Suprapubic skin (tissue), 4 donors: ENCODE results near the gene SYCE3. TPM values are rescaled to one million over a fixed set of nuclear protein-coding genes. Genes with fewer than 3 reads are reported as not detected.

Experiments
- DNase-seq, 2 donors: peaks; one replicate each; pipeline ENCODE4 v3.0.0-alpha.2; 2019; ENCODE audit warnings: low spot score in 2 of 2
- H3K27ac ChIP-seq: fragments of 200-600 bp; sonication (generic); one replicate; pipeline ENCODE4 v1.5.1; 2019
- H3K27me3 ChIP-seq: fragments of 200-600 bp; sonication (generic); one replicate; pipeline ENCODE4 v1.5.1; 2019
- H3K36me3 ChIP-seq: fragments of 200-600 bp; sonication (generic); one replicate; pipeline ENCODE4 v1.5.1; 2019
- H3K4me1 ChIP-seq: fragments of 200-600 bp; sonication (generic); one replicate; pipeline ENCODE4 v1.5.1; 2019
- H3K4me3 ChIP-seq: fragments of 200-600 bp; sonication (generic); one replicate; pipeline ENCODE4 v1.5.1; 2019; ENCODE audit warnings: mild to moderate bottlenecking
- H3K9me3 ChIP-seq: fragments of 200-600 bp; sonication (generic); one replicate; pipeline ENCODE4 v1.5.1; 2019
- EP300 ChIP-seq: sonication (generic); formaldehyde crosslinking; IDR thresholded peaks from one replicate; pipeline ENCODE4 v1.6.1; 2017; ENCODE audit warnings: antibody characterized with exemption
- POLR2A ChIP-seq, 2 donors: fragments of 450-650 bp; IDR thresholded peaks; one replicate each; pipeline ENCODE4 v1.6.1; 2017; ENCODE audit warnings: antibody characterized with exemption in 2 of 2, mild to moderate bottlenecking in 2 of 2, moderate library complexity in 2 of 2
- POLR2AphosphoS5 ChIP-seq, 3 donors: sonication (generic); formaldehyde crosslinking; IDR thresholded peaks; one replicate each; pipeline ENCODE4 v1.6.1; 2017; ENCODE audit warnings: antibody characterized with exemption in 3 of 3
- WGBS: methylation state at CpG from one replicate; pipeline ENCODE4 v1.1.5; 2018; 5-methylcytosine and 5-hydroxymethylcytosine counted together
- total RNA-seq, 4 donors: library from RNA; depleted of rRNA; stranded (reverse); fragments of >200 nt; gene quantifications; one replicate each; pipeline ENCODE4 v1.1.0, GENCODE V29; 2016
- TF ChIP-seq, protein P1 (sequence below), 2 donors: fragments of 200-600 bp in 1 of 2; fragments of 450-650 bp in 1 of 2; sonication (generic) in 1 of 2; IDR thresholded peaks; one replicate each; pipeline ENCODE4 v1.5.1; 2016 to 2019; ENCODE audit warnings: antibody characterized with exemption in 2 of 2, mild to moderate bottlenecking in 1 of 2, moderate library complexity in 1 of 2

SYCE3 gene
- total RNA-seq, 4 donors from 2014 or later: not detected

DNA sequence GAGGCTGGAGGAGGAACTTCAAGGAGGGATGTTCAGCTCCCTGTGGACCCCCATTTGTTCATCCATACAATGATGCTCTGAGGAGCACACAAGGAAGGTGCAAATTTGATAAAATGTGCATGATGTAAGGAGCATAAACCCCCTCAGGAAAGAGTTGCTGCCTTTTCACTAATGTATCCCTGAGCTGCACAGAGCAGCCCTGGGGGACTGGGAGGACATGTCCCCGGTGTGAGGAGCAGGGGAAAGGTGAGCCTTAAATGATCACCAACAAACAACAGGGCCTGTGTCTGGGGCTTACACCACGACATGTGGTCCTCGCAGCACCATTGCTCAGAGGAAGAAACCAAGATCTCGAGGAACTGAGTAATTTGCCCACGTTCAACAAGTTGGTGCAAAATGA lies 34.4 kb upstream of the SYCE3 start:
- Histone ChIP-seq H3K27me3 (peaks cover 36% of the 10 kb centered on the region), H3K9me3 (no peaks in the 10 kb centered on the region), H3K4me1 (peaks cover 14% of the 10 kb centered on the region), H3K36me3 (no peaks in the 10 kb centered on the region), H3K27ac (no peak overlapping the region), H3K4me3 (no peak overlapping the region)
- TF ChIP-seq POLR2A (IDR thresholded peaks at IDR 0.05) (no peak), EP300 (no peak), POLR2AphosphoS5 (IDR thresholded peaks at IDR 0.05) (no peak)
- TF ChIP-seq, protein P1, sequence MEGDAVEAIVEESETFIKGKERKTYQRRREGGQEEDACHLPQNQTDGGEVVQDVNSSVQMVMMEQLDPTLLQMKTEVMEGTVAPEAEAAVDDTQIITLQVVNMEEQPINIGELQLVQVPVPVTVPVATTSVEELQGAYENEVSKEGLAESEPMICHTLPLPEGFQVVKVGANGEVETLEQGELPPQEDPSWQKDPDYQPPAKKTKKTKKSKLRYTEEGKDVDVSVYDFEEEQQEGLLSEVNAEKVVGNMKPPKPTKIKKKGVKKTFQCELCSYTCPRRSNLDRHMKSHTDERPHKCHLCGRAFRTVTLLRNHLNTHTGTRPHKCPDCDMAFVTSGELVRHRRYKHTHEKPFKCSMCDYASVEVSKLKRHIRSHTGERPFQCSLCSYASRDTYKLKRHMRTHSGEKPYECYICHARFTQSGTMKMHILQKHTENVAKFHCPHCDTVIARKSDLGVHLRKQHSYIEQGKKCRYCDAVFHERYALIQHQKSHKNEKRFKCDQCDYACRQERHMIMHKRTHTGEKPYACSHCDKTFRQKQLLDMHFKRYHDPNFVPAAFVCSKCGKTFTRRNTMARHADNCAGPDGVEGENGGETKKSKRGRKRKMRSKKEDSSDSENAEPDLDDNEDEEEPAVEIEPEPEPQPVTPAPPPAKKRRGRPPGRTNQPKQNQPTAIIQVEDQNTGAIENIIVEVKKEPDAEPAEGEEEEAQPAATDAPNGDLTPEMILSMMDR (IDR thresholded peaks at IDR 0.05): no peak
- DNase-seq: peak in 1 of 2 donors; percentile 7
- 85% methylated on average over 5 of the region's 5 CpGs for WGBS

DNA sequence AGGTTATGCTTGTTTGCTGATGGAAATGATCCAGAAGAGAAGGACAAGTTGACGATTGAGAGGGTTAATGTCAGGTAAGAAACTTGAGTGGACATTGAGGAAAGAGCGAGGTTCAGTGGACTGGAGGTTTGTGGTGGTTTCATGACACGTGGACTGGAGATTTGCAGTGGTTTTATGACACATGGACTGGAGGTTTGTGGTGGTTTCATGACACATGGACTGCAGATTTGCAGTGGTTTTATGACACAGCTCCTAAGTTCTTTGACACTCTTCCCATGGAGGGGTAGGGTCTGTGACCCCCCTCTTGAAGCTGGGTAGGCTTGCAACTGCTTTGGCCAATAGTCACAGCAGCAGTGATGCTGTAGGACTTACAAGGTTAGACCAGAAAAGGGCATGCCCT lies 32.5 kb upstream of the SYCE3 start:
- H3K36me3 ChIP-seq: no peaks in the 10 kb centered on the region

DNA sequence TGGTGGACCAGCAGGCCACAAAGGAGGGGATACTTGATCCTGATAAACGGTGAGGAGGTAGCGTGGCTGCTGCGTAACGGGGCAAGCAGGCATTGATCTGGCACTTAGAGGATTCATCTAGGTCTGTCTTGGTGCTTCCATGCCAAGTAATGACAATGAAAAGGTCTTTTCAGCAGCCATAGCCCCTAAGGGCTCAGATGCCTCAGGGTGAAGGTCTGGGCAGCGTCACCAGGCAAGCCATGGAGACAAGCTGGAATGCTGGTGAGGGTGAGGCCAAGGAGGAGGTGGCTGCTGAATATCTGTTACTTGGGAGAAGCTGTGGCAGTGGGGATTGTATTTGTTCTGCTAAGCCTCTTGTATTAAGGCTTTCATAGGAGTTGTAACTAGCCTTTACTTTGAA lies 24.7 kb upstream of the SYCE3 start:
- peaks cover 8% of the 10 kb centered on the region for H3K4me1 ChIP-seq
- no peak overlapping the region for H3K4me3 ChIP-seq
- no peaks in the 10 kb centered on the region for H3K9me3 ChIP-seq
- TF ChIP-seq POLR2A (IDR thresholded peaks at IDR 0.05) (no peak), EP300 (no peak), POLR2AphosphoS5 (IDR thresholded peaks at IDR 0.05) (no peak)
- TF ChIP-seq, protein P1 (IDR thresholded peaks at IDR 0.05): no peak
- no peaks in the 10 kb centered on the region for H3K36me3 ChIP-seq
- no peak for DNase-seq
- no peak overlapping the region for H3K27ac ChIP-seq
- H3K27me3 ChIP-seq: no peaks in the 10 kb centered on the region
- WGBS: 96% methylated on average over 5 of the region's 5 CpGs

More for the DNA sequence above, 32.5 kb upstream of the SYCE3 start:
- H3K27me3 ChIP-seq: peaks cover 17% of the 10 kb centered on the region
- 86% methylated on average over 3 of the region's 3 CpGs for WGBS
- no peak for TF ChIP-seq EP300
- TF ChIP-seq POLR2AphosphoS5 (IDR thresholded peaks at IDR 0.05): no peak
- no peak for TF ChIP-seq POLR2A (IDR thresholded peaks at IDR 0.05)
- TF ChIP-seq, protein P1 (IDR thresholded peaks at IDR 0.05): no peak
- peak in 1 of 2 donors; percentile 3 for DNase-seq
- H3K9me3 ChIP-seq: no peaks in the 10 kb centered on the region
- peaks cover 6% of the 10 kb centered on the region for H3K4me1 ChIP-seq
- no peak overlapping the region for H3K27ac ChIP-seq
- no peak overlapping the region for H3K4me3 ChIP-seq

DNA sequence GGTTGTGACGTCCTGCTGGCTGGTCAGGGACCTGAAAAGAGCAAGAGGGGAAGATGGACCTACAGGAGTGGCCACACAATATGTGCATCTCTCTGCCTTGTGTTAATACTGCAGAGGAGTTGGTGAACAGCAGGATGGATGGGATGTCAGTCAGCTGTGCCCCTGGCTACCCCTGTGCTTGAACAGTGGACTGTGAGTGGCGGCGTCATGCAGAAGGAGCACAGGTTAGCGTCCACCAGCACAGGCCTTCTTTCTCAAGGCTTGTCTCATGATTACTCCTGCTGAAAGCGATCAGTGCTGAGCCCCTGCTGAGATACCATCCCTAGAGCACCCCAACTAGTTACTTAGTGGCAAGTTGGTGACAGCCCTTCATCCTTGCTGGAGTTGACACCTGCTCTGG lies 23.7 kb upstream of the SYCE3 start:
- H3K4me1 ChIP-seq: peaks cover 18% of the 10 kb centered on the region
- H3K36me3 ChIP-seq: no peaks in the 10 kb centered on the region
- H3K4me3 ChIP-seq: no peak overlapping the region
- no peaks in the 10 kb centered on the region for H3K9me3 ChIP-seq
- WGBS: no CpG with 5 or more reads among the region's 5 CpGs
- H3K27ac ChIP-seq: no peak overlapping the region
- no peak for DNase-seq
- TF ChIP-seq POLR2A (IDR thresholded peaks at IDR 0.05): no peak
- TF ChIP-seq, protein P1 (IDR thresholded peaks at IDR 0.05): no peak
- no peaks in the 10 kb centered on the region for H3K27me3 ChIP-seq

DNA sequence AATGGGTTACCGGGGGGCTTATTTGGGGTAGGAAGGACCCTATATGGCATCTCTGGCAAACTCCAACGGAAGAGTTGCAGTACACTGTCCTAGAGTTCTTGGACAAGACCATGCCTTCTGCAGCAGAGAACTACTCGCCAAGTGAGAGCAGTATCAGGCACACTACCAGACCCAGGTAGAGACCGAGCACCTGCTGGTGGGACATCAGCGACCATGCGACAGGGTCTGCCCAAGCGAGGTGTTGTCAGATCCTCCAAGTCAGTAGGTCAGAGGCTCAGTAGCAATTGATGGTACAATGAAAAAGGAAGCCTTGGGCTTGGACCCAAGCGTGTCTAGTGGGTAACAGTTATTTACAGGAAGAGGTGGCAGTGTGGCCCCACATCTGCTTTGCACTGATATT lies 23.1 kb upstream of the SYCE3 start:
- H3K9me3 ChIP-seq: no peaks in the 10 kb centered on the region
- H3K36me3 ChIP-seq: no peaks in the 10 kb centered on the region
- DNase-seq: peak in 1 of 2 donors; percentile 42
- no peak overlapping the region for H3K4me3 ChIP-seq
- H3K27ac ChIP-seq: no peak overlapping the region
- H3K27me3 ChIP-seq: no peaks in the 10 kb centered on the region
- 89% methylated on average over 8 of the region's 8 CpGs for WGBS
- H3K4me1 ChIP-seq: peaks cover 21% of the 10 kb centered on the region
- TF ChIP-seq, protein P1 (IDR thresholded peaks at IDR 0.05): no peak
- no peak for TF ChIP-seq EP300
- TF ChIP-seq POLR2A (IDR thresholded peaks at IDR 0.05): no peak
- TF ChIP-seq POLR2AphosphoS5 (IDR thresholded peaks at IDR 0.05): no peak
